PC-3 (cell line): ENCODE data around the gene ASIC5.

Source experiments
- CTCF ChIP-seq: fragments of 300-600 bp; sonication (generic); conservative IDR thresholded peaks from 2 replicates; pipeline ENCODE4 v1.5.1; 2017; ENCODE audit warnings: antibody characterized with exemption, low read depth, mild to moderate bottlenecking, low read length
- EZH2 ChIP-seq: fragments of 300-600 bp; sonication (generic); IDR thresholded peaks from one replicate; pipeline ENCODE4 v1.6.1; 2017; ENCODE audit warnings: antibody characterized with exemption, mild to moderate bottlenecking, low read length; ENCODE audit not compliant: unreplicated experiment
- EZH2phosphoT487 ChIP-seq: fragments of 300-600 bp; sonication (generic); IDR thresholded peaks from 2 replicates; pipeline ENCODE4 v1.6.1; 2018; ENCODE audit warnings: mild to moderate bottlenecking, antibody characterized with exemption, low read length, borderline replicate concordance

- TF ChIP-seq CTCF (peak; percentile 61), EZH2 (no peak), EZH2phosphoT487 (no peak)
Measured at GRCh38 chr4:155795991-155796390, 70.1 kb downstream of the ASIC5 start.
